ENCODE results near the gene POLR2H.

POLR2H gene

DNA sequence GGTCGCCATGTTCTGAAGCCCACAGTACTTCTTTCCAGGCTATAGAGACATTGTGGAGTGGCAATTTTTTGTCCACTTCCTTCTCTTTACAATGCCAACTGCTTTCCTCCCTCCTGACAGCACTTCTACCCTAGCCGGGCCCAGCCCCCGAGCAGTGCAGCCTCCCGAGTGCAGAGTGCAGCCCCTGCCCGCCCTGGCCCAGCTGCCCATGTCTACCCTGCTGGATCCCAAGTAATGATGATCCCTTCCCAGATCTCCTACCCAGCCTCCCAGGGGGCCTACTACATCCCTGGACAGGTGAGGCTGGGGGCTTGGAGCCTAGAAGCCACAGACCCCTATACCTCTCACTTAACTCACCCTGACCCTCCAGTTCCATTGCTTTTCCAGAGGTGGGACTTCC lies 44.3 kb upstream of the POLR2H start:
- H3K4me3 ChIP-seq (replicated peaks; ENCODE audit: low read depth, low read length) = peak overlapping the region; percentile 95
- DNase-seq (ENCODE audit: extremely low read depth, low read depth) = no peak
- TF ChIP-seq CTCF (IDR thresholded peaks at IDR 0.05; ENCODE audit: low read depth, low read length, missing control alignments) = no peak

DNA sequence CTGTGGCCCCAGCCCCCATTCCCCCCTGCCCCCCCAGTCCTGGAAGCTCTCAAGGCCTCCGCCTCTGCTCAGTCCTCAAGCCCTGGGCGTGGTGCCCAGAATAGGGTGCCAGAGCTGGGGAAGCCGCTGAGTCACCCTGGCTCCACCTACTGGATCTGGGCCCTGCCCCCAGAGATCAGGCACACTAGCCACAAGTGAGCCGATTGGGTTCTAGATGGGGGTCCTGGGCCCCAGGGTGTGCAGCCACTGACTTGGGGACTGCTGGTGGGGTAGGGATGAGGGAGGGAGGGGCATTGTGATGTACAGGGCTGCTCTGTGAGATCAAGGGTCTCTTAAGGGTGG lies 41.4 kb upstream of the POLR2H start:
- H3K4me3 ChIP-seq (replicated peaks; ENCODE audit: low read depth, low read length) = peak overlapping the region; percentile 29
- peak; percentile 87 for DNase-seq (ENCODE audit: extremely low read depth, low read depth)
- no peak for TF ChIP-seq CTCF (IDR thresholded peaks at IDR 0.05; ENCODE audit: low read depth, low read length, missing control alignments)

DNA sequence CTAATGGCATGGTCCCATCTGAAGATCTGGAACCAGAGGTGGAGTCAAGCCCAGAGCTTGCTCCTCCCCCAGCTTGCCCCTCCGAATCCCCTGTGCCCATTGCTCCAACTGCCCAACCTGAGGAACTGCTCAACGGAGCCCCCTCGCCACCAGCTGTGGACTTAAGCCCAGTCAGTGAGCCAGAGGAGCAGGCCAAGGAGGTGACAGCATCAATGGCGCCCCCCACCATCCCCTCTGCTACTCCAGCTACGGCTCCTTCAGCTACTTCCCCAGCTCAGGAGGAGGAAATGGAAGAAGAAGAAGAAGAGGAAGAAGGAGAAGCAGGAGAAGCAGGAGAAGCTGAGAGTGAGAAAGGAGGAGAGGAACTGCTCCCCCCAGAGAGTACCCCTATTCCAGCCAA lies 39.8 kb upstream of the POLR2H start:
- no peak for TF ChIP-seq CTCF (IDR thresholded peaks at IDR 0.05; ENCODE audit: low read depth, low read length, missing control alignments)
- no peak for DNase-seq (ENCODE audit: extremely low read depth, low read depth)
- H3K4me3 ChIP-seq (replicated peaks; ENCODE audit: low read depth, low read length) = no peak overlapping the region

- TF ChIP-seq CTCF (IDR thresholded peaks at IDR 0.05; ENCODE audit: low read depth, low read length, missing control alignments) = no peak
- no peak for DNase-seq (ENCODE audit: extremely low read depth, low read depth)
Observed at GRCh38 chr3:184322731-184323487, 38.6 kb upstream of the POLR2H start.

GRCh38 chr3:184323696-184324095 lies 37.8 kb upstream of the POLR2H start:
- TF ChIP-seq CTCF (IDR thresholded peaks at IDR 0.05; ENCODE audit: low read depth, low read length, missing control alignments) = no peak
- H3K4me3 ChIP-seq (replicated peaks; ENCODE audit: low read depth, low read length) = no peak overlapping the region
- no peak for DNase-seq (ENCODE audit: extremely low read depth, low read depth)

More at GRCh38 chr3:184322731-184323487, 38.6 kb upstream of the POLR2H start:
- no peak overlapping the region for H3K4me3 ChIP-seq (replicated peaks; ENCODE audit: low read depth, low read length)

GRCh38 chr3:184325269-184325668 lies 36.2 kb upstream of the POLR2H start:
- no peak for DNase-seq (ENCODE audit: extremely low read depth, low read depth)
- H3K4me3 ChIP-seq (replicated peaks; ENCODE audit: low read depth, low read length) = no peak overlapping the region
- no peak for TF ChIP-seq CTCF (IDR thresholded peaks at IDR 0.05; ENCODE audit: low read depth, low read length, missing control alignments)

Measured in HFF-Myc (cell line).